Stimulated activated CD4-positive, alpha-beta T cell treated with anti-CD3 and anti-CD28 coated beads, TNF-alpha, amount 100 ng/mL, for 48 hours (primary cell): ENCODE results near the gene RAD18.

Experiments used
- DNase-seq, 3 donors: peaks; one replicate each; pipeline ENCODE4 v3.0.0-alpha.2; 2020; ENCODE audit warnings: low read depth in 3 of 3

Gene RAD18

GRCh38 chr3:8964436-8965370 lies 1.4 kb upstream of the RAD18 start:
- DNase-seq, result no peak

GRCh38 chr3:8962226-8962861 lies 928 bp downstream of the RAD18 start:
- DNase-seq, result no peak

GRCh38 chr3:8959668-8960067 lies 3.6 kb downstream of the RAD18 start:
- no peak for DNase-seq

- no peak for DNase-seq
These were observed 8.1 kb downstream of the RAD18 start for GRCh38 chr3:8954938-8955763.

GRCh38 chr3:8953313-8953712 lies 10.0 kb downstream of the RAD18 start:
- no peak for DNase-seq

GRCh38 chr3:8952130-8952529 lies 11.1 kb downstream of the RAD18 start:
- DNase-seq, result no peak

GRCh38 chr3:8945890-8946600 lies 17.2 kb downstream of the RAD18 start:
- no peak for DNase-seq

- no peak for DNase-seq
These were observed 20.4 kb downstream of the RAD18 start for GRCh38 chr3:8942746-8943488.

GRCh38 chr3:8942115-8942514 lies 21.2 kb downstream of the RAD18 start:
- DNase-seq, result no peak

- DNase-seq, result no peak
These were observed 25.3 kb downstream of the RAD18 start for GRCh38 chr3:8938021-8938420.

GRCh38 chr3:8937064-8938020 lies 25.9 kb downstream of the RAD18 start:
- no peak for DNase-seq

- DNase-seq, result no peak
These were observed 30.8 kb downstream of the RAD18 start for GRCh38 chr3:8932507-8932906.

- no peak for DNase-seq
These were observed 31.9 kb downstream of the RAD18 start for GRCh38 chr3:8931342-8931741.

- no peak for DNase-seq
These were observed 33.4 kb downstream of the RAD18 start for GRCh38 chr3:8929860-8930259.

GRCh38 chr3:8914491-8914890 lies 48.8 kb downstream of the RAD18 start:
- no peak for DNase-seq

GRCh38 chr3:8911781-8912180 lies 51.5 kb downstream of the RAD18 start:
- DNase-seq, result no peak

GRCh38 chr3:8909160-8909559 lies 54.1 kb downstream of the RAD18 start:
- no peak for DNase-seq

- no peak for DNase-seq
These were observed 60.1 kb downstream of the RAD18 start for GRCh38 chr3:8903191-8903590.

- DNase-seq, result no peak
These were observed 62.4 kb downstream of the RAD18 start for GRCh38 chr3:8900869-8901268.
